ENCODE measurements around the gene GPR142. TPM values are rescaled to one million over a fixed set of nuclear protein-coding genes. Genes with fewer than 3 reads are reported as not detected.
A peak's percentile ranks its signal among the peaks of the same experiment; 100 is the strongest.

Gene GPR142
- total and polyA plus RNA-seq, 10 of the 15 experiments (the other 5 are each of a cell fraction or from before 2014, with no cell fraction given), result not detected

DNA sequence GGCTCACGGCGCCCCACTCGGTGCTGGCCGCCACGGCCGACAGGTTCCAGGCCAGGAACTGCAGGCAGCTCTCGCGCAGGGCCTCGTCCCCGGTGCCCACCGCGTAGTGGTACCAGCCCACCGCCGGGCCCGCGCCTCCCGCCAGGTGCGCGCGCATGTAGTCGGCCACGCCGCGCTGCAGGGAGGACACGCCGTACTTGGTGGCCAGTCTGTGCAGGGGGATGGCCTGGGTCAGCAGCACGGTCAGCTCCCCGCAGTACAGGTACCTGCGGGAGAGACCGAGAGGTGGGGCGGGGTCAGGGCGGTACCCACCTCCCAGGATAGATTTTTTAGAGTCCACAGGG is 9.9 kb upstream of the GPR142 start (continued):
- no peak for TF ChIP-seq TCF7 (IDR thresholded peaks at IDR 0.05; ENCODE audit: borderline replicate concordance)
- no peak for TF ChIP-seq ZZZ3 (IDR thresholded peaks at IDR 0.05; ENCODE audit: control insufficient read depth, insufficient read length, low read depth)
- TF ChIP-seq, protein P1, sequence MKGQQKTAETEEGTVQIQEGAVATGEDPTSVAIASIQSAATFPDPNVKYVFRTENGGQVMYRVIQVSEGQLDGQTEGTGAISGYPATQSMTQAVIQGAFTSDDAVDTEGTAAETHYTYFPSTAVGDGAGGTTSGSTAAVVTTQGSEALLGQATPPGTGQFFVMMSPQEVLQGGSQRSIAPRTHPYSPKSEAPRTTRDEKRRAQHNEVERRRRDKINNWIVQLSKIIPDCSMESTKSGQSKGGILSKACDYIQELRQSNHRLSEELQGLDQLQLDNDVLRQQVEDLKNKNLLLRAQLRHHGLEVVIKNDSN (IDR thresholded peaks at IDR 0.05; ENCODE audit: borderline replicate concordance, extremely low read length, insufficient read depth, low read depth, low read length), result no peak
- no peak for TF ChIP-seq SUZ12 (IDR thresholded peaks at IDR 0.05; ENCODE audit: unreplicated experiment)
- no peak for TF ChIP-seq RFX5 (IDR thresholded peaks at IDR 0.05; ENCODE audit: low read depth, low read length)

DNA sequence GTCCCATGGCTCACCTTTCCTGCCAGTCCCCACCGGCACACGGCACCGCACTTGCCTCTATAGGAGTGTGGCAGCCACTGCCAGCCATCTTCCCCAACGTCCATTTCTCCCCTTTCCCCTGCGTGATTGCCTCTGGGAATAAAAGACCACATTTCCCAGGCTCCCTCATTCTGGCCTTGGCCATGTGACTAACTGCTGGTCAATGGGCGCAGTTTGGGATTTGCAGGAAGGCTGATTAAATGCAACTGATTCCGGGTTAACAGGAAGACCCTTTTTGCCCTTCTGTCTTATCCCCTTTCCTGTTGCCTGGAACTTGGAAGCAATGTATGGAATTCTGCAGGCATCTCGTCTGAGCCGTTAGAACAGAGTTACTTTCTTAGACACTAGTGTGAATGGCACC is 8.6 kb upstream of the GPR142 start:
- no TSS peak for BruUV-seq (replicated peaks)
- CTCF ChIA-PET, result interaction anchor here (0.6 to 1.2 kb wide), 3 partner anchors 9 to 60 kb away, joined by 3 read pairs; partner anchors contain the start of gene GPR142
- Histone ChIP-seq H3K79me2 (ENCODE audit: control insufficient read depth, insufficient read depth, low read length) (no peaks in the 10 kb centered on the region), H3K4me3 (no peak overlapping the region), H3K9ac (ENCODE audit: control insufficient read depth, insufficient read depth, low read length) (no peak overlapping the region), H3K9me3 (replicated peaks; ENCODE audit: control insufficient read depth, insufficient read depth, low read length) (no peaks in the 10 kb centered on the region), H4K20me1 (ENCODE audit: control insufficient read depth, insufficient read depth) (no peaks in the 10 kb centered on the region; the same call in 1 of the 2 replicates), H3K36me3 (ENCODE audit: control insufficient read depth in 2 of 2, insufficient read depth in 2 of 2, low read length in 1 of 2) (no peaks in the 10 kb centered on the region), H3K27me3 (replicated peaks in 1 of 2; ENCODE audit: control insufficient read depth in 2 of 2, insufficient read depth in 2 of 2, low read length in 1 of 2) (peaks cover 2 to 7% of the 10 kb centered on the region in 2 experiments; a peak in 3 of 4 replicates), H3K27ac (ENCODE audit: control insufficient read depth, insufficient read depth) (no peak overlapping the region), H3K4me2 (ENCODE audit: control insufficient read depth, insufficient read depth) (no peak overlapping the region), H3K4me1 (ENCODE audit: control insufficient read depth, insufficient read depth, low read length) (no peaks in the 10 kb centered on the region), H2AFZ (ENCODE audit: control insufficient read depth, low read depth, low read length) (no peak overlapping the region)
- TF ChIP-seq, protein P2, sequence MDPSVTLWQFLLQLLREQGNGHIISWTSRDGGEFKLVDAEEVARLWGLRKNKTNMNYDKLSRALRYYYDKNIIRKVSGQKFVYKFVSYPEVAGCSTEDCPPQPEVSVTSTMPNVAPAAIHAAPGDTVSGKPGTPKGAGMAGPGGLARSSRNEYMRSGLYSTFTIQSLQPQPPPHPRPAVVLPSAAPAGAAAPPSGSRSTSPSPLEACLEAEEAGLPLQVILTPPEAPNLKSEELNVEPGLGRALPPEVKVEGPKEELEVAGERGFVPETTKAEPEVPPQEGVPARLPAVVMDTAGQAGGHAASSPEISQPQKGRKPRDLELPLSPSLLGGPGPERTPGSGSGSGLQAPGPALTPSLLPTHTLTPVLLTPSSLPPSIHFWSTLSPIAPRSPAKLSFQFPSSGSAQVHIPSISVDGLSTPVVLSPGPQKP (IDR thresholded peaks at IDR 0.05; ENCODE audit: low read depth, low read length), result no peak
- peak; percentile 68 for TF ChIP-seq NR2C1 (IDR thresholded peaks at IDR 0.05)
- intact Hi-C loops (cut with micrococcal nuclease; ENCODE audit: unreplicated experiment), result no loop called here
- POLR2A ChIA-PET, result no interaction called here
- DNase-seq (ENCODE audit: low read depth, low spot score) (no peak), FAIRE-seq (no peak), ATAC-seq (no peak)
- 42% methylated on average over 9 of the region's 9 CpGs for WGBS (ENCODE audit: insufficient coverage, insufficient replicate concordance, low lambda C conversion rate, missing lambda C conversion rate)
- in situ Hi-C loops (cut with MboI), result no loop called here
- SMC1A ChIA-PET (ENCODE audit: uncharacterized antibody, unreplicated experiment), result no interaction called here
- RAD21 ChIA-PET (ENCODE audit: unreplicated experiment), result interaction anchor here (1.3 kb wide), 2 partner anchors 10 to 53 kb away, joined by 4 to 6 read pairs; no protein-coding TSS in a partner anchor

All from GM12878 (cell line).